Measurements from ENCODE around the gene ASTN2. TPM values are rescaled to one million over a fixed set of nuclear protein-coding genes. Genes with fewer than 3 reads are reported as not detected.

ASTN2 gene
- total RNA-seq, 4 donors from 2014 or later: 3.0 to 7.0 (median 5.2) TPM

DNA sequence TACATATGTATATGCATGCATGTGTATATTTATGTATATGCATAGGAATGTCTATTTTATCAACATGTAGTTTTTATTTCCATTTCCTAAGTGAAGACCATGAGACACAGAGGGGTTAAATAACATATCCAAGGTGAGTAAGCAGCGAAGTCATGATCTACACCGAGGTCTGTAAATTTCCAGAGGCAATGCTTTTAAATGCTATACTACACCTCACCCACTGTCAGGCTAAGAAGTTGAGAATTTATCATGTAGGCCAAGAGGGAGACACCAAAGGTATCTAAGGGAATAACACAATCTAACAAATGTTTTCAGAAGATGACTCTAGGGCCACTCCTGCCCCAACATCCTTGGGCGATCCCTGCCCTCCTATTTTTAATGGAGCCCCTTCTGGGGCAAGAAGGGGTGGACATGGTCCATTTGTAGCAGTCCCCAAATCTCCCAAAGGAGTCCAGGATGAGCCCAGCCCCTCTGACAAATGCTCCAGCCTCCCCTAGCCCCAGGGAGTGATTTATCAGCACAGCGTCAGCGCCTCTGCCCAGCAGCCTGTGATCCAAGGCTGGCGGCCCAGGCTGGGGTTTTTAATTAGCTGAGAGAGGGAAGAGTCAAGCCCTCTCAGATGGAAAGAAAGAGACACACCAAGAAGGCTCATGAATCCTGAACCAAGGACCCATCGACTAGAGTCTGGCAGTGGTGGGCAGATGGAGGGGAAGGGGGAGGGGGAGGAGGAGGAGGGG, 339.9 kb downstream of the ASTN2 start:
- H3K4me1 ChIP-seq: no peaks in the 10 kb centered on the region
- H3K4me3 ChIP-seq: no peak overlapping the region
- H3K27ac ChIP-seq: no peak overlapping the region
- H3K9me3 ChIP-seq: no peaks in the 10 kb centered on the region
- in situ Hi-C loops (cut with MboI; ENCODE audit: low pct_ligation_motif_present in 1 of 4, low pct_unique_long_range_greater_than_20kb in 1 of 4, low sequenced_read_pairs in 3 of 4): no loop called here
- H3K27me3 ChIP-seq: no peaks in the 10 kb centered on the region
- intact Hi-C loops (cut with DNase I; ENCODE audit: low total_unique reads): no loop called here
- H3K36me3 ChIP-seq: no peaks in the 10 kb centered on the region
- WGBS, 2 donors (ENCODE audit: low coverage in 1 of 2): 66 to 80% methylated on average over 3 to 7 of the region's 7 CpGs
- TF ChIP-seq POLR2A (IDR thresholded peaks at IDR 0.05) (no peak), POLR2AphosphoS5 (IDR thresholded peaks at IDR 0.05) (no peak), EP300 (IDR thresholded peaks at IDR 0.05; ENCODE audit: low read depth) (no peak)
- TF ChIP-seq, protein P1, sequence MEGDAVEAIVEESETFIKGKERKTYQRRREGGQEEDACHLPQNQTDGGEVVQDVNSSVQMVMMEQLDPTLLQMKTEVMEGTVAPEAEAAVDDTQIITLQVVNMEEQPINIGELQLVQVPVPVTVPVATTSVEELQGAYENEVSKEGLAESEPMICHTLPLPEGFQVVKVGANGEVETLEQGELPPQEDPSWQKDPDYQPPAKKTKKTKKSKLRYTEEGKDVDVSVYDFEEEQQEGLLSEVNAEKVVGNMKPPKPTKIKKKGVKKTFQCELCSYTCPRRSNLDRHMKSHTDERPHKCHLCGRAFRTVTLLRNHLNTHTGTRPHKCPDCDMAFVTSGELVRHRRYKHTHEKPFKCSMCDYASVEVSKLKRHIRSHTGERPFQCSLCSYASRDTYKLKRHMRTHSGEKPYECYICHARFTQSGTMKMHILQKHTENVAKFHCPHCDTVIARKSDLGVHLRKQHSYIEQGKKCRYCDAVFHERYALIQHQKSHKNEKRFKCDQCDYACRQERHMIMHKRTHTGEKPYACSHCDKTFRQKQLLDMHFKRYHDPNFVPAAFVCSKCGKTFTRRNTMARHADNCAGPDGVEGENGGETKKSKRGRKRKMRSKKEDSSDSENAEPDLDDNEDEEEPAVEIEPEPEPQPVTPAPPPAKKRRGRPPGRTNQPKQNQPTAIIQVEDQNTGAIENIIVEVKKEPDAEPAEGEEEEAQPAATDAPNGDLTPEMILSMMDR (IDR thresholded peaks at IDR 0.05): no peak
- DNase-seq: no peak

DNA sequence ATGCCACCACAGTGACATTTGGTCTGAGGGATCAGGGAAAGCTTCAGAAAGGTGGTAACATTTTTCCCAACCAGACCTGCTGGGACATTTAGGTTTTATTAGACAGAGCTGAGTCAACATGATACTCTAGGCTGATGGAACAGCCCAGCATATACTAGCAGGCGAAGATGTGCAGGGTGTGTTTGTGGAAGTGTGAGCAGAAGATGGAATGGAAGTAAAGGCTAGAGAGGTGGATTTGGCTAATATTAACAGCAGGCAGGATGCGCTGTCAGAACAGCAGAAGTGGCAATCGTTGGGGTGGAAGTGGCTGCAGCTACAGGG, 340.6 kb downstream of the ASTN2 start:
- Histone ChIP-seq H3K4me3 (no peak overlapping the region), H3K36me3 (no peaks in the 10 kb centered on the region), H3K9me3 (no peaks in the 10 kb centered on the region), H3K4me1 (no peaks in the 10 kb centered on the region), H3K27ac (no peak overlapping the region), H3K27me3 (no peaks in the 10 kb centered on the region)
- TF ChIP-seq, protein P1 (IDR thresholded peaks at IDR 0.05): no peak
- TF ChIP-seq EP300 (IDR thresholded peaks at IDR 0.05; ENCODE audit: low read depth) (no peak), POLR2A (IDR thresholded peaks at IDR 0.05) (no peak)
- intact Hi-C loops (cut with DNase I; ENCODE audit: low total_unique reads): no loop called here
- in situ Hi-C loops (cut with MboI; ENCODE audit: low pct_ligation_motif_present in 1 of 4, low pct_unique_long_range_greater_than_20kb in 1 of 4, low sequenced_read_pairs in 3 of 4): no loop called here
- 82% methylated on average over 3 of the region's 3 CpGs; no CpG with 5 or more reads in 1 of the 2 donors for WGBS, 2 donors (ENCODE audit: low coverage in 1 of 2)
- no peak for DNase-seq

DNA sequence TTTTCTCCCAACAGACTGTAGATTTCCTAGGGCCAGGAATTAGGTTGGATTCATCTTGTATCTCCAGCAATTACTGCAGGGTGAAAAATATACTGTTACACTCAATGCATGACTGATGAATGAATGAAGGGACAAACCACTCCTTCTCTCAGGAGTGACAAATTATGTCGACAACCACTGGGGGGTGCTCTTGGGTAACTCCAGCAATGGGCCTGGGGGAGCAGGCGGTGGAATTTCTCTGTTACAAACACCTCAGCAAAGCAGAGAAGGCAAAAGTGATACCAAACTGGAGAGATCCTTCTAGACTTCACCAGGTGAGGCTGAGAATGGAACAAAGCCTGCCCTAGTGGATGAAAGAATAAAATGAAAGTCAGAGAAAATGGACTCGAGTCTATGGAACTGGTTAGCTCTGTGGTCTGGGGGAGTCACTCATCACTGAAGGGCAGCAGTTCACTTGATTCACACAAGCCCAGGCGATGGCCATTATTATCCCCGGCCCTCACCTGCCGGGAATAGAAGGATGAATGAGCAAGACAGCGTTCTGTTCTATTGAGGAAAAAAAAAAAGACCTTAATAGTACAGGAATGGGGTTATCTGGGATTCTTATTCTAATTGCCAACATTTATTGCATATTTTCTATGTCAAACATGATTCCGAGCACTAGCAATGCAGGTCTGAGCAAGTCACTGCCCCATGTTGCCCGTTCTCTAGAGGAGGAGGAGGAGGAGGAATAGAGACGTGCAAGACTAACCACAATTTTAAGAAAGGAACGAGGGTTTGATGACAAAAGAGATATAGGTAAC, 341.1 kb downstream of the ASTN2 start:
- in situ Hi-C loops (cut with MboI; ENCODE audit: low pct_ligation_motif_present in 1 of 4, low pct_unique_long_range_greater_than_20kb in 1 of 4, low sequenced_read_pairs in 3 of 4): no loop called here
- Histone ChIP-seq H3K27ac (no peak overlapping the region), H3K27me3 (no peaks in the 10 kb centered on the region), H3K36me3 (no peaks in the 10 kb centered on the region), H3K9me3 (no peaks in the 10 kb centered on the region), H3K4me1 (no peaks in the 10 kb centered on the region), H3K4me3 (no peak overlapping the region)
- intact Hi-C loops (cut with DNase I; ENCODE audit: low total_unique reads): no loop called here
- WGBS, 2 donors (ENCODE audit: low coverage in 1 of 2): 49 to 63% methylated on average over 10 to 11 of the region's 11 CpGs
- no peak for DNase-seq
- no peak for TF ChIP-seq EP300 (IDR thresholded peaks at IDR 0.05; ENCODE audit: low read depth)
- TF ChIP-seq, protein P1 (IDR thresholded peaks at IDR 0.05): peak in 2 of 5 experiments; percentile 7 to 12

DNA sequence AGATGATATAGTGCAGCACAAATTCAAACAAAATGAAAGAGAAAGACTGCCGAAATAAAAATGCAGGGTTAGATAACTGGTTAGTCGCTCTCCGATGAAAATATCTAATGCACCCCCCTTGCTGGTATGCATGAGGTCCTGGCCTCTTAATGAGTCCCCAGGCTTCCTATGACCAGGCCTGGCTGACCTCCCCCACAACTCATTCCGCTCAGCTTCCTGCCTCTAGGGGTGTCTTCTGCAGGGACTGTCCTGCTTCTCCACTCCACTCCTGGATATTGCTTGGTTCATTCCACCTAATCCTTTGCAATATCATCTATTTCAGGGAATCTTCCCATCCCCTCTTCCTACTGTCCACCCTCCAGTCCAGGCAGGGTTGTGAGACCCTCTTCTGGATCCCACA, 341.8 kb downstream of the ASTN2 start:
- intact Hi-C loops (cut with DNase I; ENCODE audit: low total_unique reads) (no loop called here), in situ Hi-C loops (cut with MboI; ENCODE audit: low pct_ligation_motif_present in 1 of 4, low pct_unique_long_range_greater_than_20kb in 1 of 4, low sequenced_read_pairs in 3 of 4) (no loop called here)
- H3K27ac ChIP-seq: no peak overlapping the region
- TF ChIP-seq, protein P1 (IDR thresholded peaks at IDR 0.05): no peak
- no peak for TF ChIP-seq POLR2A (IDR thresholded peaks at IDR 0.05)
- no peak for TF ChIP-seq EP300 (IDR thresholded peaks at IDR 0.05; ENCODE audit: low read depth)
- no peak for TF ChIP-seq POLR2AphosphoS5 (IDR thresholded peaks at IDR 0.05)
- H3K36me3 ChIP-seq: no peaks in the 10 kb centered on the region
- H3K4me1 ChIP-seq: no peaks in the 10 kb centered on the region
- no peaks in the 10 kb centered on the region for H3K9me3 ChIP-seq
- H3K27me3 ChIP-seq: no peaks in the 10 kb centered on the region
- no peak overlapping the region for H3K4me3 ChIP-seq
- 94 to 100% methylated on average over 1 to 4 of the region's 4 CpGs for WGBS, 2 donors (ENCODE audit: low coverage in 1 of 2)
- no peak for DNase-seq

Measured in transverse colon (tissue), 4 donors.